DMS 273 (cell line): ENCODE results near the gene OR52A5.

Experiments
- DNase-seq: peaks from one replicate; lab custom pipeline; 2025; ENCODE audit not compliant: unreplicated experiment; lab: John Stamatoyannopoulos, UW

The OR52A5 gene

DNA sequence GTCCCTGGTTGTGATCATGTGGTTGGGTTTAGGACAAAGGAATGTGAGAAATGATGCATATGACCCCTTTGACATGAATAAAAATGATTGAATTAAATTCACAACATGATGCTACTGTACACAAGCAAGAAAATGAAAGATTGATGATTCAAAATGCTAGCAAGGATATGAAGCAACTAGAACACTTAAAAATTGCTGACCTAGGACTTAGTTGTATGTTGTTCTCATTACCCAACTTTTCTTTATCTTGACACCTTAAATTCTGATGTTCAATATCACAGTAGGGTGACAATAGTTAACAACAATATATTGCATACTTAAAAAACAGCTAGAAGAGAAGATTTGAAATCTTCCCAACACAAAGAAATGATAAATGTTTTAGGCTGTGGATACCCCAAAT lies 20.6 kb downstream of the OR52A5 start:
- no peak for DNase-seq

DNA sequence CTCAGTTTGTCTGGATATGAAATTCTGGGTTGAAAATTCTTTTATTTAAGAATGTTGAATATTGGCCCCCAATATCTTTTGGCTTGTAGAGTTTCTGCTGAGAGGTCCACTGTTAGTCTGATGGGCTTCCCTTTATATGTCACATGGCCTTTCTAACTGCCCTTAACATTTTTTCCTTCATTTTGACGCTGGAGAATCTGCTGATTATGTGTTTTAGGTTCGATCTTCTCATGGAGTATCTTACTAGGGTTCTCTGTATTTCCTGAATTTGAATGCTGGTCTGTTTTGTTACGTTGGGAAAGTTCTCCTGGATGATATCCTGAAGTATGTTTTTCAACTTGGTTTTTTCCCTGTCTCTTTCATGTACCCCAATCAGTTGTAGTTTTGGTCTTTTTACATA lies 22.8 kb downstream of the OR52A5 start:
- DNase-seq: no peak

DNA sequence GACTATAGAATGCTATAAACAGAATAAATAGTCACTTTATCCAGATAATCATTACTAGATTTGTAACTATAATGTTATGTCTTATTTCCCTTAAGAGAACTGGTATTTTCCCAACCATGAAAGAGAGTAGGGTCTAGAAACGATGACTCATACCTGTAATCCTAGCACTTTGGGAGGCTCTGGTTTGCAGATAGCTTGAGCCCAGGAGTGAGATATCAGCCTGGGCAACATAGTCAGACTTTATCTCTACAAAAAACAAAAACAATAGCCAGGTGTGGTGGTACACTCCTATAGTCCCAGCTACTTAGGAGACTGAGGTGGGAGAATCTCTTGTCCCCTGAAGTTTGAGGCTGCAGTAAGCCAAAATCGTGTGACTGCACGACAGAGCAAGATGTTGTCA lies 30.9 kb downstream of the OR52A5 start:
- DNase-seq: no peak

DNA sequence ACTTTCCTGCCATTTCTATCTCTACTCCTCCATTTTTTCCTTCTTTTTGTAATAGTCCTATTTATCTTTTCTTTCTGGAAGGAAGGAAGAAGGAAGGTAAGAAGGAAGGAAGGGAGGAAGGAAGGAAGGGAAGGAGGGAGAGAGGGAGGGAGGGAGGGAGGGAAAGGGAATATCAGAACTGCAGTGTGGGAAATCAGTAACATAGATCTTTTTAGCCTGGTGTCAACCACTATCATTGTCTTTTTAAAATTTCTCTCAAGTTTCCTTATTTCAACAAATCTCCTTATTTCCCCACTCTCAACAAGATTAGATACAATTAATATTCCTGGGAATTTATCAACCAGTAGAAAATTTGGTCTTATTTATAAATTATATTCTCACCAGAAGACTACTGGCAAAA lies 35.1 kb downstream of the OR52A5 start:
- DNase-seq: no peak

DNA sequence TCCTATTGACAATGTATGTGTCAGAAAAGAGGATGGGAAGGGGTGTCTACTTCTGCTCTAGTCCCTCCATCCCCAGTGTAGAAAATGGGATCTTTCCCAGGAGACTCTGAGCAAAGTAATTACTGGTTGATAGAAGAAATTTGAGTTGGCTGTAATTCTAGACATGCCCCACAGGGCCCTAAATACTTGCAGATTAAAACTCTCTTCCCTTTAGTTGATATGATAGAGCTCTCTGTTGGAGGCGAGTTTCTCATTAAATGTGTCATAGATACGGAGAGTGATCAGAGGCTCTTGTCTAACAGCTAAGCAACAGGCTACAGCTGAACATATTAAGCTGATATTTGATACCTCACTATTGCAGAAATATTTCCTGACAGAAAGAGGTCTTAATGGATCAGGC lies 35.9 kb downstream of the OR52A5 start:
- DNase-seq: no peak

DNA sequence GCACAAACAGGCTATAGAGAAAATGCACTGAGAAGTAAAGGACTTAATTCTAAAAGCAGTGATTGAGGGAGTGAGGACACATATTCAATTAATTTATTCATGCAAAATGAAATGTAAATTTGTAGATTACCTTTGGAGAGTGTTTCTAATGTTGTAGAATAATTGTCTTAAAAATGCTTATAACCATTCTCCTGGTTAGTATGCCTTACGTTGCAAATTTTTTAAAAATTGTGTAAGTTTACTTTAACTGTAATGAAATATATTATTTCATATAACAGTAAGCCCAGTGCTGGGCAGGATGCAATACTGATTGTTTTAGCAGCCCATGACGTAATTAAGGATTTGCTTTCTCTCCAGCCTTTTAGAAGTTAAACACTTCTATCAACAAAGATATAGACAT lies 42.1 kb downstream of the OR52A5 start:
- no peak for DNase-seq

DNA sequence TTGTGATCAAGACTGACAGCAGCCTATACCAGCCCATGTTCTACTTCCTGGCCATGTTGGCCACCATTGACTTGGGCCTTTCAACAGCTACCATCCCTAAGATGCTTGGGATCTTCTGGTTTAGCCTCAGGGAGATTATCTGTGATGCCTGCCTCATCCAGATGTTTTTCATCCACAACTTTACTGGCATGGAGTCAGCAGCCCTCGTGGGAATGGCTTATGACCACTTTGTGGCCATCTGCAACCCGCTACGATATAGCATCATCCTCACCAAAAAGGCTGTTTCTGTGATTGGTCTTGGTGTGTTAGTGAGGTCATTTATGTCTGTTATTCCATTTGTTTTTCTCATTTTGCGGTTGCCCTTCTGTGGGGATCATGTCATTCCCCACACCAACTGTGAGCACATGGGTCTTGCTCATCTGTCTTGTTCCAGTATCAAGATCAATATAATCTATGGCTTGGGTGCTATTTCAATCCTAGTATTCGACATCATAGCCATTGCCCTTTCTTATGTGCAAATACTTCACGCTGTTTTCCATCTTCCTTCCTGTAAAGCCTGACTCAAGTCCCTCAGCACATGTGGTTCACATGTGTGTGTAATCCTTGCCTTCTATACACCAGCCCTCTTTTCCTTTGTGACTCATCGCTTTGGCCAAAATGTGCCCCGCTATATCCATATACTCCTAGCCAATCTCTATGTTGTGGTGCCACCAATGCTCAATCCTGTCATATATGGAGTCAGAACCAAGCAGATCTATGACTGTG lies 45.2 kb downstream of the OR52A5 start:
- DNase-seq: no peak

DNA sequence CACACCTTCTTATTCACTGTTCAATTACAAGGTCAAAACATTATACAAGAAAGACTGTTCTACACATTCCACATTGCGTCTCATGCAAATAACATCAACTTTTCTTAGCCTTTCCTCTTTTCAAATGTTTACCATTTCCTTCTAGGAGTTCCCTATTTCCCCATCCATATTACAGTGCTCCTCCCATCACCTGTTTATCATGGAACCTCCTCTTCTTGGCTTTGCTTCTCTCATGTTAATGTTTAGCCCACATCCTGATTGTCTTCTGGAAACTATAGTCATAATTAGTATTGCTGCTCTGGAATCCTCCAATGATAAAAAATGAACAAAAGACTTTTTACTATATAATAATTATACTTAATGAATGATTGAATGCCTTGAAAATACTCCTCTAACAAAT lies 47.5 kb downstream of the OR52A5 start:
- DNase-seq: no peak

DNA sequence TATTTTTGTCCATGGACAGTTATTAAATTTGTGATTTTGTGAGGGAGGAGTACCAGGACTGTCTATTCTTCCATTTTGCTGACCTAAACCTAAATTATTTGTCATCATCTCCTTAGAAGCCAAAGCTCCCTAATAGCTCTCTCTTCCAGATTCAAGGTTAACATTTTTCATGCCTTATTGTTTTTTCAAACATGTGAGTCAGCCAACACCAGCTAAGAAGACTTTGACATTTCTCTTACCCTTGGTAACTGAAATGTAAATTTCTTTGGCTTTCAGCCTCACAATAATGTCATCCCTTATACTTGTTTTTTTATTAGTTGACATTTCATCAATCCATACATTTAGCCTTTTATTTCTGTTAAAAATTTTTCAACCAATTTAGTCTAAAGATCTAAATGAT lies 49.6 kb downstream of the OR52A5 start:
- DNase-seq: no peak

DNA sequence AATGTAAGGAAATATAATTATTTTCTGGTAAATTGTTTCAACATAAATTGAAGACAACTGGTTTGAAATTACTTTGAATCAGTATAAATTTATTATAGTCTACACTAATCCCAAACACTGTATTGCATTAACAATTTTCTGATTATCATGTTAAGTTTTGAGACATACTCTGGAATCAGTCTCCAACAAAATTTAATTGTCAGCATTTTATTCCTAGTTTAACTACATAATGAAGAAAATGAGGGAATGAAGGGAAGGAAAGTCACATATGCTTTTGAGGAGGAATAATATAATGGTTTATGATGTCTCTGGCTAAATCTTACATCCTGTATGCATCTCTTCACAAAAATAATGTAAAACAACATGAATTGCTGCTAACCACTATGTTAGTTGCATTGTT lies 54.6 kb downstream of the OR52A5 start:
- no peak for DNase-seq

DNA sequence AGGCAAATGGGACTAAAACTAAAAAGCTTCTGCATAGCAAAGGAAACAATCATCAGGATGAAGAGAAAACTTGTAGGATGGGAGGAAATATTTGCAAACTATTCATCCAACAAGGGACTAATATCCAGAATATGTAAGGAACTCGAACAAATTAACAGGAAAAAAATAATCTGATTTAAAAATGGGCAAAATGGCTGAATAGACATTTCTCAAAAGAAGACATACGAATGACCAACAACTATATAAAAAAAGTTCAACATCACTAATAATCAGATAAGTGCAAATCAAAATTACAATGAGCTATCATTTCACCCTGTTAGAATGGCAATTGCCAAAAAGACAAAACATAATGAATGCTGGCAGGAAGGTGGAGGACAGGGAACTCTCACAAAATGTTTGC lies 56.8 kb downstream of the OR52A5 start:
- DNase-seq: no peak
